Kidney epithelial cell (primary cell): ENCODE data around the gene FRMPD1. TPM values are rescaled to one million over a fixed set of nuclear protein-coding genes. Genes with fewer than 3 reads are reported as not detected.

Experiments
- DNase-seq: peaks from one replicate; pipeline ENCODE4 v3.0.0-alpha.2; 2010; ENCODE audit warnings: low read depth
- H3K27me3 ChIP-seq: 2 replicates; pipeline ENCODE4 v1.6.0; 2011; ENCODE audit warnings: low read length; ENCODE audit not compliant: control insufficient read depth, insufficient read depth
- H3K36me3 ChIP-seq: 2 replicates; pipeline ENCODE4 v1.5.1; 2011; ENCODE audit warnings: low read length; ENCODE audit not compliant: control insufficient read depth, insufficient read depth
- H3K4me3 ChIP-seq: 2 replicates; pipeline ENCODE4 v1.5.1; 2011; ENCODE audit warnings: low read depth, mild to moderate bottlenecking, control low read depth, low read length
- total RNA-seq: library from RNA; depleted of rRNA; stranded (reverse); fragments of >200 nt; gene quantifications from 2 replicates; pipeline ENCODE4 v1.2.3, GENCODE V29; 2015
- TF ChIP-seq, protein P1 (sequence below): IDR thresholded peaks from 2 replicates; pipeline ENCODE4 v1.5.1; 2011; ENCODE audit warnings: mild to moderate bottlenecking, moderate library complexity, low read length, control low read depth, inconsistent platforms; ENCODE audit not compliant: insufficient read depth, poor library complexity, severe bottlenecking

Gene FRMPD1
- total RNA-seq, 1 donor from 2014 or later: 0.04 TPM

DNA sequence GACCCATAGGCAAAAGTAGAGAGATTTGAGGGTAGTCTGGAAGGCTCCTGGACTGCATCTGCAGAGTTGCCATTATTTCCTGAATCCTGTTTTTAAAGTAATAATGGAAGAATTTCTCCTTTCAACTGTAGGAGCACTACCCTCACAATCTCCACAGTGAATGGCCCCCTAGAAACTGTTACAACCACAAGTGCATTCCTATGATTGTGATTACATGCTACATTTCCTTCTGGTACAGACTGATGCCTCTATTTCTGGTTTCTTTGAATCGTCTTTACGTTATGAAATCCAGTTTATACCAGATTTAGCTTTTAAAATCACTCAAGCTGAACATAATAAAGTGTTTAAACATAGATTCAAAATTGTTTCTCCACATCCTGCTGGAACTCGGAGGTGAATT is 49.4 kb downstream of the FRMPD1 start:
- TF ChIP-seq, protein P1, sequence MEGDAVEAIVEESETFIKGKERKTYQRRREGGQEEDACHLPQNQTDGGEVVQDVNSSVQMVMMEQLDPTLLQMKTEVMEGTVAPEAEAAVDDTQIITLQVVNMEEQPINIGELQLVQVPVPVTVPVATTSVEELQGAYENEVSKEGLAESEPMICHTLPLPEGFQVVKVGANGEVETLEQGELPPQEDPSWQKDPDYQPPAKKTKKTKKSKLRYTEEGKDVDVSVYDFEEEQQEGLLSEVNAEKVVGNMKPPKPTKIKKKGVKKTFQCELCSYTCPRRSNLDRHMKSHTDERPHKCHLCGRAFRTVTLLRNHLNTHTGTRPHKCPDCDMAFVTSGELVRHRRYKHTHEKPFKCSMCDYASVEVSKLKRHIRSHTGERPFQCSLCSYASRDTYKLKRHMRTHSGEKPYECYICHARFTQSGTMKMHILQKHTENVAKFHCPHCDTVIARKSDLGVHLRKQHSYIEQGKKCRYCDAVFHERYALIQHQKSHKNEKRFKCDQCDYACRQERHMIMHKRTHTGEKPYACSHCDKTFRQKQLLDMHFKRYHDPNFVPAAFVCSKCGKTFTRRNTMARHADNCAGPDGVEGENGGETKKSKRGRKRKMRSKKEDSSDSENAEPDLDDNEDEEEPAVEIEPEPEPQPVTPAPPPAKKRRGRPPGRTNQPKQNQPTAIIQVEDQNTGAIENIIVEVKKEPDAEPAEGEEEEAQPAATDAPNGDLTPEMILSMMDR: no peak
- no peaks in the 10 kb centered on the region for H3K36me3 ChIP-seq
- H3K27me3 ChIP-seq: no peaks in the 10 kb centered on the region
- no peak overlapping the region for H3K4me3 ChIP-seq
- no peak for DNase-seq

DNA sequence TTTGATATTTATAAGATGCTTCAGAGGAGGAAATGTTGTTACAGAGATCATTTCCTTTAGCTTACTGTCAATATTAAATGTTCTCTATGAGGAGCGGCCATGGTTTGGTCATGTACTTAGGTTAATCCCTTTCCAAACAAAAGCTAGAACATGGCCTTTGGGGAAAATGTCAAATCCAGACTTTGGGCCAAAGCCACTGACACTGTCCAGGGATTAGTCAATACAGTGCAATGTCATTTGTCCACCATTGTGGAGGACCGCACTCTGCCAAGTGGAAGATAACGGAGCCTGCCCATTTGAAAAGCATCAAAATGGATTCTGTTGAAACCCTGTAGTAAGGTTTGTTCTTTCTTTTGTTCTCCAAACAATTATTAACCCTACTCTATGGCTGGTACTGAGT is 50.1 kb downstream of the FRMPD1 start:
- TF ChIP-seq, protein P1: no peak
- Histone ChIP-seq H3K36me3 (no peaks in the 10 kb centered on the region), H3K4me3 (no peak overlapping the region), H3K27me3 (no peaks in the 10 kb centered on the region)
- DNase-seq: no peak

DNA sequence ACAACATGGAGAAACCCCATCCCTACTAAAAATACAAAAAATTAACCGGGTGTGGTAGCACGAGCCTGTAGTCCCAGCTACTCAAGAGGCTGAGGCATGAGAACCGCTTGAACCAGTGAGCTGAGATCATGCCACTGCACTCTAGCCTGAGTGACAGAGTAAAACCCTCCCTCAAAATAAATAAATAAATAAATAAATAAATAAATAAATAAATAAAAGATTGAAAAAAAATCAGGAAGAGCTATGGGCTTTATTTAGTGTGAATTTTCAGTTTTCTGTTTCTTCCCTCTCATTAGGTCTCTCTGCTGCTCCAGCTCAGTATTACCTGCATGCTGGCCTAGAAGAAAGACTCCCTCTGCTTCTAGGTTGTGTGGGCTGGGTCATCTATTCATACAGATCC is 55.0 kb downstream of the FRMPD1 start:
- no peaks in the 10 kb centered on the region for H3K27me3 ChIP-seq
- H3K36me3 ChIP-seq: no peaks in the 10 kb centered on the region
- H3K4me3 ChIP-seq: no peak overlapping the region
- no peak for DNase-seq
- TF ChIP-seq, protein P1: no peak

DNA sequence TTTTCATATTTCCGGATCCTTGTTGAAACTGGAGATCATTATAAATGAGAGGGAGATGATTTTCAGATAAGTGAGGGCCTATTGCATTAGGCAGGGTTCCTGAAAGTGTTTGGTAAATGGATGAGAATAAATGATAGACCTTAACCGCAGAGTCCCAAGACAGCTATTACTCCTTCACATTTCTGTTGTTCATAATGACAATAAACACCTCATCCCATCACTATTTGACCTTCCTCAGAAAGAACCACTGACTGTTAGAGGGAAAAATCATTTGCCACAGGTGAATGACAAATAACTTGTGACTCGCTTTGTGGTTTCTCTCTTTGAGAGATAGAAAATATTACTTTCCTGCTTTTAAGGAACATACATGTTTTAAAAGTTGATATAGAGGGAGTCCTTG is 55.5 kb downstream of the FRMPD1 start:
- Histone ChIP-seq H3K36me3 (no peaks in the 10 kb centered on the region), H3K27me3 (no peaks in the 10 kb centered on the region), H3K4me3 (no peak overlapping the region)
- DNase-seq: peak; percentile 34
- TF ChIP-seq, protein P1: no peak

DNA sequence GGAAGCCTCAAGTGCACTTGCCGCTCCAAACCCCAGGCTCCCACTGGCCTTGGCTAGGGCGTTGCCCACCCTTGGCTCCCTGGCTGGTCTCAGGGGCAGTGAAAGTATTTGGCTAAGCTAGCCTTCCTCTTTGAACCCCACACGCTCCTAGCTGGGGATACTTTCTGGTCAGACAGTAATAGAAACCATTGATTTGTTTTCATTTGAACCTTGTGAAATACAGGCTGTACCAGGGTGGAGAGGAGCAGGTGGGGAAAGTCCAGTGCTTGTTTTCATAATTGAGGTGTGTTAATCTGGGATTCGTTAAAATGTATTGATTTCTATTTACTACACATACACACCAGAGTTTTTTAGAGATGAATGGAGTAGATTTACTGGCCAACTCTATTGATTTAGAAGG is 57.0 kb downstream of the FRMPD1 start:
- TF ChIP-seq, protein P1: no peak
- Histone ChIP-seq H3K27me3 (no peaks in the 10 kb centered on the region), H3K36me3 (no peaks in the 10 kb centered on the region), H3K4me3 (no peak overlapping the region)
- no peak for DNase-seq

DNA sequence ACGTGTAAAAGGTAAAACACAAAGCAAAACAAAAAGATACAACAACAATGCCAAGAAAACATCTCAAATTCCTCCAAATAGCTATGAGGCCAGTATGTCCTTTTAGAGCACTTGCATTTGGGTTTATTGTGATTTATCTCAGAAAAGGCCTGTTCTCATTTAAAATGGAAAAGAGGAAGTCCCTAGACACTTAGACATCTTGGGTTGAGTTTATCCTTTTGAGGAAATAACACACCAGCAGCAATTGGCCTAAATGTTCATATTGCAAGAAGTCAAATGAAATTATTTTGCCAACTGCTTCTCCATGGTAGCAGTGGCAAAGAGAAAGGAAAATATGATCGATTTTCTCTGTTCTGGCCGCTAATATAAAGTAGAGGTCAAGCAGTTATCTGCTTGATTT is 59.3 kb downstream of the FRMPD1 start:
- Histone ChIP-seq H3K27me3 (no peaks in the 10 kb centered on the region), H3K36me3 (no peaks in the 10 kb centered on the region), H3K4me3 (no peak overlapping the region)
- DNase-seq: no peak
- TF ChIP-seq, protein P1: no peak
